B cell (primary cell): ENCODE measurements around the gene CETN3.

Source experiments
- EZH2 ChIP-seq: IDR thresholded peaks from 2 replicates; pipeline ENCODE4 v1.6.1; 2012; ENCODE audit warnings: borderline replicate concordance, low read depth, mild to moderate bottlenecking, moderate library complexity, low read length; ENCODE audit not compliant: insufficient read depth, poor library complexity, severe bottlenecking
- TF ChIP-seq, protein P1 (sequence below): fragments of 200-600 bp; IDR thresholded peaks from one replicate; pipeline ENCODE4 v1.8.0; 2022; ENCODE audit warnings: antibody characterized with exemption, mild to moderate bottlenecking

DNA sequence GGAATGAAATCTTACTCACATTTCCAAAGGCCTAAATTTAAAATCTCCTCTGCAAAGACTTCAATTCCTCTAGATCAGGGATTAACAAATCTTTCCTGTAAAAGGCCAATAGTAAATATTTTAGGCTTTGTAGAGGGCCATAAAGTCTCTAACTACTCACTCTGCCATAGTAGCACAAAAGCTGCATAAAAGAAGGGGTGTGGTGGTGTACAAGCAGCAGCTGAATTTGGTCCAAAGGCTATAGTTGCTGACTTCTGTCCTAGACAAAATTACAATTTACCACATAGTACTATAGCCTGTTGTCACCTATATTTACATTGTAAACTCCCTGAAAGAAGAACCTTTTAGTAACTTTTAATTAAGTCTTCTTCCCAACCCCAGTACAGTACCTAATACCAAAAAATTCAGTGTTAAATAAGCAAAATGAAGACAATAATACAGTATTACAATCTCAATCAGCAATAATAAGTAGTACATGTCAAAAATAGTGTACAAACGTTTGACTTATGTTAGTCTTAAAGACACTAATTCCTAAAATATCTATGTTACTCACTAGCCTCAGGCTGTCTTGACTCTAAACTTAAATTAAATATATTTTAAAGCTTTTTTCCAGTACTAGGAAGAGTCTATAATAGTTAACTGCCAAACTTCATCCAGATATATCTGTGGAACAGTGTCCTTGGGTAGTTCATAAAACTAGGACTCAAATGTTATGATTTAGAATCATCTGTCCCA is 6.9 kb downstream of the CETN3 start:
- TF ChIP-seq, protein P1, sequence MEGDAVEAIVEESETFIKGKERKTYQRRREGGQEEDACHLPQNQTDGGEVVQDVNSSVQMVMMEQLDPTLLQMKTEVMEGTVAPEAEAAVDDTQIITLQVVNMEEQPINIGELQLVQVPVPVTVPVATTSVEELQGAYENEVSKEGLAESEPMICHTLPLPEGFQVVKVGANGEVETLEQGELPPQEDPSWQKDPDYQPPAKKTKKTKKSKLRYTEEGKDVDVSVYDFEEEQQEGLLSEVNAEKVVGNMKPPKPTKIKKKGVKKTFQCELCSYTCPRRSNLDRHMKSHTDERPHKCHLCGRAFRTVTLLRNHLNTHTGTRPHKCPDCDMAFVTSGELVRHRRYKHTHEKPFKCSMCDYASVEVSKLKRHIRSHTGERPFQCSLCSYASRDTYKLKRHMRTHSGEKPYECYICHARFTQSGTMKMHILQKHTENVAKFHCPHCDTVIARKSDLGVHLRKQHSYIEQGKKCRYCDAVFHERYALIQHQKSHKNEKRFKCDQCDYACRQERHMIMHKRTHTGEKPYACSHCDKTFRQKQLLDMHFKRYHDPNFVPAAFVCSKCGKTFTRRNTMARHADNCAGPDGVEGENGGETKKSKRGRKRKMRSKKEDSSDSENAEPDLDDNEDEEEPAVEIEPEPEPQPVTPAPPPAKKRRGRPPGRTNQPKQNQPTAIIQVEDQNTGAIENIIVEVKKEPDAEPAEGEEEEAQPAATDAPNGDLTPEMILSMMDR = no peak
- TF ChIP-seq EZH2 = no peak
